ENCODE data around the gene PRDX6. TPM values are rescaled to one million over a fixed set of nuclear protein-coding genes. Genes with fewer than 3 reads are reported as not detected.

Gene PRDX6
- total and polyA plus RNA-seq, 2 of the 8 experiments (the other 6 are each of a cell fraction or from before 2014, with no cell fraction given): 348 to 677 TPM

DNA sequence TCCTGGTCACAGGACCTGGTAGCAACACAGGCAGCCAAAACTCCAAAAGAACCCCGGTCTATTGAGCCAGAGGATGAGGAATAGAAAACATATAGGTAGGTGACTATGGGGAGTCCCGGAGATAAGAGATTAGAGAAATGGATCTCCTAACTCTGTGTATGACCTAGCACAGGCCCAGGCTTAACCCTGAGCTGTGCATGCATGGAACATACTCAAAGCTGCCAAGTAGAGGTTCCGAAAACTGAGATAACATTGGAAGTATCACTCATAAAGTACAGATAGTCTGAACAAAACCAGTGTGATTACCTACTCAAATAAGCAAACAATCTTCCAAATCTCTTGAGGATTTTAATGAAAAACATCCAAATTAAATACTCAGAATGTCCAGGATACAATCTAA, 31.5 kb upstream of the PRDX6 start (continued):
- TF ChIP-seq RNF2 (IDR thresholded peaks at IDR 0.05; ENCODE audit: borderline replicate concordance, low read depth, low read length, missing control alignments, poor library complexity, severe bottlenecking) (no peak), KDM4A (IDR thresholded peaks at IDR 0.05; ENCODE audit: low read depth, low read length, severe bottlenecking) (no peak), GTF2F1 (IDR thresholded peaks at IDR 0.05; ENCODE audit: borderline replicate concordance, low read depth, low read length) (no peak), RBBP5 (IDR thresholded peaks at IDR 0.05; ENCODE audit: borderline replicate concordance, low read depth, low read length) (no peak), PHF8 (conservative IDR thresholded peaks at IDR 0.05; ENCODE audit: low read depth, low read length) (no peak), SAP30 (IDR thresholded peaks at IDR 0.05; ENCODE audit: insufficient read depth, insufficient replicate concordance, low read length) (no peak)

Measured in H1 (cell line).